HCT116 (cell line): ENCODE results near the gene LRFN4. TPM values are rescaled to one million over a fixed set of nuclear protein-coding genes. Genes with fewer than 3 reads are reported as not detected.
A peak's percentile ranks its signal among the peaks of the same experiment; 100 is the strongest.

Experiments
- ATAC-seq: fragments of 200-7000 bp; cut with Tn5 transposase; 2 replicates; pipeline ENCODE4 v1.9.1; 2020; ENCODE audit warnings: mild to moderate bottlenecking, moderate library complexity
- BruUV-seq: library from RNA; stranded (reverse); fragments of 400-500 nt; replicated peaks from 2 replicates; lab custom pipeline; 2021; lab: Mats Ljungman, UMichigan
- CTCF ChIA-PET: fragments of 300-600 bp; sonication (Branson Sonifier 250); formaldehyde crosslinking; loops from one replicate; lab custom pipeline; 2021; ENCODE audit warnings: antibody characterized with exemption; lab: Charles Lee
- POLR2A ChIA-PET: fragments of 300-600, 350-600 bp; sonication (Branson Sonifier 250); formaldehyde crosslinking; loops from one replicate; lab custom pipeline; 2021; ENCODE audit warnings: antibody characterized with exemption; lab: Charles Lee
- RAD21 ChIA-PET, 2 experiments: fragments of 300-600 bp; sonication (Branson Sonifier 250); formaldehyde crosslinking; loops; one replicate each; lab custom pipeline; 2023; ENCODE audit warnings: low total read pairs in 2 of 2; ENCODE audit not compliant: uncharacterized antibody in 2 of 2, unreplicated experiment in 2 of 2, low non-redundant PET in 1 of 2; lab: Charles Lee
- DNase-seq: peaks from one replicate; pipeline ENCODE4 v3.0.0-alpha.2; 2010; ENCODE audit warnings: low read depth, low spot score
- H2AFZ ChIP-seq: fragments of 200-600 bp; shearing (Covaris generic), sonication (generic); 2 replicates; pipeline ENCODE4 v1.6.1; 2017; ENCODE audit warnings: low read depth, mixed run types, mixed read lengths, antibody characterized with exemption, low read length; ENCODE audit not compliant: poor library complexity, severe bottlenecking
- H3K27ac ChIP-seq: 2 replicates; pipeline ENCODE4 v1.5.1; 2012; ENCODE audit warnings: low read depth, low read length
- H3K27me3 ChIP-seq: fragments of 200-600 bp; sonication (generic); 2 replicates; pipeline ENCODE4 v1.6.1; 2016; ENCODE audit warnings: mixed run types, low read length, mixed read lengths; ENCODE audit not compliant: insufficient read depth
- H3K36me3 ChIP-seq, 2 experiments: fragments of 200-500 bp in 1 of 2; fragments of 200-600 bp in 1 of 2; sonication (Bioruptor generic) in 1 of 2; sonication (generic) in 1 of 2; 2 replicates each; pipeline versions ENCODE4 v1.5.1 to v1.6.1; 2014 to 2016; ENCODE audit warnings: low read length in 2 of 2, inconsistent platforms in 1 of 2, mixed read lengths in 1 of 2, mixed run types in 1 of 2; ENCODE audit not compliant: insufficient read depth in 2 of 2, control insufficient read depth in 1 of 2
- H3K4me1 ChIP-seq, 2 experiments: fragments of 200-600 bp in 1 of 2; sonication (generic) in 1 of 2; 2 replicates each; pipeline versions ENCODE4 v1.5.1 to v1.6.1; 2012 to 2017; ENCODE audit warnings: low read length in 2 of 2, inconsistent platforms in 1 of 2, mild to moderate bottlenecking in 1 of 2, mixed read lengths in 1 of 2, mixed run types in 1 of 2, moderate library complexity in 1 of 2; ENCODE audit not compliant: insufficient read depth in 2 of 2, control insufficient read depth in 1 of 2
- H3K4me2 ChIP-seq: fragments of 200-600 bp; sonication (generic); 2 replicates; pipeline ENCODE4 v1.6.1; 2017; ENCODE audit warnings: mixed run types, low read length, mixed read lengths
- H3K4me3 ChIP-seq, 2 experiments: fragments of 200-600 bp in 1 of 2; sonication (generic) in 1 of 2; replicated peaks in 1 of 2; 2 replicates each; pipeline ENCODE4 v1.5.1; 2011 to 2016; ENCODE audit warnings: low read length in 2 of 2, control low read depth in 1 of 2, low read depth in 1 of 2, mild to moderate bottlenecking in 1 of 2, mixed read lengths in 1 of 2, mixed run types in 1 of 2
- H3K79me2 ChIP-seq: fragments of 200-600 bp; sonication (generic); 2 replicates; pipeline ENCODE4 v1.6.1; 2017; ENCODE audit warnings: mild to moderate bottlenecking, mixed run types, low read length, moderate library complexity, mixed read lengths; ENCODE audit not compliant: insufficient read depth
- H3K9ac ChIP-seq: fragments of 200-600 bp; sonication (generic); 2 replicates; pipeline ENCODE4 v1.6.1; 2016; ENCODE audit warnings: low read length, mixed read lengths
- H3K9me2 ChIP-seq: fragments of 200-600 bp; sonication (generic), shearing (Covaris generic); 2 replicates; pipeline ENCODE4 v1.6.1; 2017; ENCODE audit warnings: mixed run types, mild to moderate bottlenecking, moderate library complexity; ENCODE audit not compliant: insufficient read depth
- H3K9me3 ChIP-seq, 2 experiments: fragments of 200-500 bp in 1 of 2; fragments of 200-600 bp in 1 of 2; sonication (Bioruptor generic) in 1 of 2; sonication (generic) in 1 of 2; 2 replicates each; pipeline ENCODE4 v1.6.1; 2014 to 2017; ENCODE audit warnings: low read length in 2 of 2, mixed read lengths in 2 of 2, inconsistent platforms in 1 of 2, low read depth in 1 of 2, mild to moderate bottlenecking in 1 of 2, mixed run types in 1 of 2, moderate library complexity in 1 of 2; ENCODE audit not compliant: control insufficient read depth in 1 of 2, insufficient read depth in 1 of 2
- H4K20me1 ChIP-seq: fragments of 200-600 bp; sonication (generic), shearing (Covaris generic); 2 replicates; pipeline ENCODE4 v1.6.1; 2017; ENCODE audit warnings: mixed run types, mild to moderate bottlenecking, moderate library complexity; ENCODE audit not compliant: insufficient read depth
- ATF3 ChIP-seq: IDR thresholded peaks from 2 replicates; pipeline ENCODE4 v1.6.1; 2012
- CBX3 ChIP-seq: IDR thresholded peaks from 2 replicates; pipeline ENCODE4 v1.6.1; 2012; ENCODE audit warnings: low read depth
- CEBPB ChIP-seq: IDR thresholded peaks from 2 replicates; pipeline ENCODE4 v1.6.1; 2012; ENCODE audit warnings: low read depth
- CTCF ChIP-seq, 3 experiments: fragments of 200-600 bp in 1 of 3; sonication (generic) in 1 of 3; IDR thresholded peaks in 2 of 3; conservative IDR thresholded peaks in 1 of 3; 2 replicates each; pipeline ENCODE4 v1.5.1; 2012 to 2017; ENCODE audit warnings: low read depth in 2 of 3, low read length in 2 of 3, antibody characterized with exemption in 1 of 3, borderline replicate concordance in 1 of 3, control low read depth in 1 of 3, mild to moderate bottlenecking in 1 of 3, mixed read lengths in 1 of 3, mixed run types in 1 of 3, moderate library complexity in 1 of 3; ENCODE audit not compliant: insufficient read depth in 1 of 3
- EGR1 ChIP-seq: IDR thresholded peaks from 2 replicates; pipeline ENCODE4 v1.6.1; 2012; ENCODE audit warnings: low read depth
- ELF1 ChIP-seq: IDR thresholded peaks from 2 replicates; pipeline ENCODE4 v1.6.1; 2012; ENCODE audit warnings: low read depth, borderline replicate concordance
- EZH2 ChIP-seq: fragments of 200-600 bp; sonication (generic); IDR thresholded peaks from 2 replicates; pipeline ENCODE4 v1.6.1; 2017; ENCODE audit warnings: antibody characterized with exemption, mixed run types
- EZH2phosphoT487 ChIP-seq: fragments of 200-600 bp; IDR thresholded peaks from 2 replicates; pipeline ENCODE4 v1.6.1; 2018; ENCODE audit warnings: antibody characterized with exemption, borderline replicate concordance
- FOSL1 ChIP-seq: IDR thresholded peaks from 2 replicates; pipeline ENCODE4 v1.6.1; 2012; ENCODE audit warnings: low read depth
- JUND ChIP-seq: IDR thresholded peaks from 2 replicates; pipeline ENCODE4 v1.6.1; 2012
- MAX ChIP-seq: IDR thresholded peaks from 2 replicates; pipeline ENCODE4 v1.6.1; 2012
- POLR2A ChIP-seq: IDR thresholded peaks from 2 replicates; pipeline ENCODE4 v1.7.0; 2011; ENCODE audit warnings: borderline replicate concordance; ENCODE audit not compliant: insufficient read depth, insufficient read length; ENCODE audit errors: extremely low read depth
- POLR2AphosphoS5 ChIP-seq: IDR thresholded peaks from 2 replicates; pipeline ENCODE4 v1.6.1; 2011; ENCODE audit warnings: mild to moderate bottlenecking, low read depth, low read length, moderate library complexity
- RAD21 ChIP-seq: IDR thresholded peaks from 2 replicates; pipeline ENCODE4 v1.6.1; 2012; ENCODE audit warnings: low read depth, mild to moderate bottlenecking
- REST ChIP-seq: IDR thresholded peaks from 2 replicates; pipeline ENCODE4 v1.6.1; 2012; ENCODE audit warnings: low read depth
- SIN3A ChIP-seq: IDR thresholded peaks from 2 replicates; pipeline ENCODE4 v1.6.1; 2012; ENCODE audit warnings: low read depth
- SP1 ChIP-seq: IDR thresholded peaks from 2 replicates; pipeline ENCODE4 v1.6.1; 2012; ENCODE audit warnings: low read depth
- SRF ChIP-seq: IDR thresholded peaks from 2 replicates; pipeline ENCODE4 v1.6.1; 2012; ENCODE audit warnings: low read depth
- YY1 ChIP-seq: IDR thresholded peaks from 2 replicates; pipeline ENCODE4 v1.6.1; 2011; ENCODE audit warnings: low read length, low read depth, moderate library complexity, mild to moderate bottlenecking; ENCODE audit not compliant: insufficient replicate concordance; ENCODE audit errors: extremely low read depth
- ZBTB33 ChIP-seq: IDR thresholded peaks from 2 replicates; pipeline ENCODE4 v1.6.1; 2011; ENCODE audit warnings: mild to moderate bottlenecking, low read length, moderate library complexity; ENCODE audit not compliant: insufficient replicate concordance; ENCODE audit errors: extremely low read depth
- ZFX ChIP-seq: fragments of 450-650 bp; IDR thresholded peaks from 2 replicates; pipeline ENCODE4 v1.6.1; 2017
- ZNF274 ChIP-seq: fragments of 200-500 bp; sonication (Bioruptor generic); IDR thresholded peaks from 2 replicates; pipeline ENCODE4 v1.6.1; 2014; ENCODE audit warnings: mild to moderate bottlenecking, low read depth, low read length, inconsistent platforms
- intact Hi-C: fragments of 100-400 bp; cut with micrococcal nuclease; formaldehyde crosslinking; loops from 2 replicates; pipeline ENCODE4 v1.10.0; 2022
- total RNA-seq: library from RNA; stranded (reverse); gene quantifications from one replicate; pipeline ENCODE4 v1.2.1, GENCODE V29; 2021; ENCODE audit not compliant: unreplicated experiment

LRFN4 gene
- total RNA-seq, 1 experiment from 2014 or later = 55.4 TPM

GRCh38 chr11:66904055-66904454 lies 47.2 kb downstream of the LRFN4 start:
- peak; percentile 72 for ATAC-seq
- DNase-seq = peak; percentile 23
- H3K4me3 ChIP-seq = peak overlapping the region in 1 of 2 experiments; percentile 42; a peak in 2 of 4 replicates
- peak overlapping the region; percentile 53 for H3K27ac ChIP-seq
- ChIA-PET POLR2A (interaction anchor here (1.2 kb wide), 1 partner anchor 19 kb away, joined by 3 read pairs; no protein-coding TSS in a partner anchor), RAD21 (no interaction called here), CTCF (no interaction called here)
- peak overlapping the region; percentile 48 for H3K9ac ChIP-seq
- no peaks in the 10 kb centered on the region for H3K79me2 ChIP-seq
- no peak overlapping the region for H2AFZ ChIP-seq
- no peaks in the 10 kb centered on the region for H3K27me3 ChIP-seq
- H3K9me3 ChIP-seq = no peaks in the 10 kb centered on the region
- peak overlapping the region; percentile 80 for H3K4me2 ChIP-seq
- H3K9me2 ChIP-seq = no peaks in the 10 kb centered on the region
- no TSS peak for BruUV-seq
- H3K36me3 ChIP-seq = no peaks in the 10 kb centered on the region
- peaks cover 38 to 63% of the 10 kb centered on the region in 2 experiments for H3K4me1 ChIP-seq
- no peaks in the 10 kb centered on the region for H4K20me1 ChIP-seq
- intact Hi-C loops = no loop called here
- no peak for TF ChIP-seq SRF
- no peak for TF ChIP-seq RAD21
- no peak for TF ChIP-seq EGR1
- no peak for TF ChIP-seq REST
- TF ChIP-seq ZNF274 = no peak
- peak; percentile 50; the same call in 1 of the 2 replicates for TF ChIP-seq MAX
- no peak for TF ChIP-seq EZH2
- TF ChIP-seq POLR2A = no peak
- peak; percentile 43; the same call in 1 of the 2 replicates for TF ChIP-seq POLR2AphosphoS5
- TF ChIP-seq SIN3A = no peak
- TF ChIP-seq EZH2phosphoT487 = no peak
- TF ChIP-seq ELF1 = no peak
- no peak for TF ChIP-seq ZBTB33
- TF ChIP-seq ZFX = no peak
- TF ChIP-seq YY1 = peak; percentile 74
- TF ChIP-seq CTCF (IDR thresholded peaks at IDR 0.05 in 2 of 3, conservative IDR thresholded peaks at IDR 0.05 in 1 of 3; ENCODE audit: borderline replicate concordance in 1 of 3, insufficient read depth in 1 of 3, low read depth in 2 of 3, low read length in 2 of 3) = no peak
- peak; percentile 87 for TF ChIP-seq FOSL1
- peak; percentile 85 for TF ChIP-seq SP1
- no peak for TF ChIP-seq CEBPB
- TF ChIP-seq JUND = peak; percentile 86
- no peak for TF ChIP-seq ATF3
- peak; percentile 59; the same call in 1 of the 2 replicates for TF ChIP-seq CBX3
